DOHH2 (cell line): ENCODE measurements around the gene MS4A1.

Experiments used
- H3F3A ChIP-seq: fragments of 200-600 bp; sonication (generic), shearing (Covaris generic); 2 replicates; pipeline ENCODE4 v1.6.0; 2016; ENCODE audit warnings: antibody characterized with exemption, mild to moderate bottlenecking; ENCODE audit not compliant: control insufficient read depth, insufficient read depth
- H3K27ac ChIP-seq: fragments of 200-600 bp; sonication (generic); 2 replicates; pipeline ENCODE4 v1.5.1; 2014; ENCODE audit warnings: low read depth, mild to moderate bottlenecking, low read length, moderate library complexity
- H3K27me3 ChIP-seq: fragments of 200-600 bp; sonication (generic); 2 replicates; pipeline ENCODE4 v1.6.1; 2014; ENCODE audit warnings: mild to moderate bottlenecking, low read length, mixed read lengths; ENCODE audit not compliant: control insufficient read depth
- H3K36me3 ChIP-seq: fragments of 200-600 bp; sonication (generic); 2 replicates; pipeline ENCODE4 v1.6.1; 2014; ENCODE audit warnings: mild to moderate bottlenecking, low read length, moderate library complexity, mixed read lengths; ENCODE audit not compliant: control insufficient read depth
- H3K4me1 ChIP-seq: fragments of 200-600 bp; sonication (generic); 2 replicates; pipeline ENCODE4 v1.6.1; 2014; ENCODE audit warnings: mild to moderate bottlenecking, low read length, mixed read lengths; ENCODE audit not compliant: control insufficient read depth
- H3K4me2 ChIP-seq: fragments of 200-600 bp; sonication (generic); 2 replicates; pipeline ENCODE4 v1.6.0; 2014; ENCODE audit warnings: mild to moderate bottlenecking, low read length, moderate library complexity
- H3K4me3 ChIP-seq: fragments of 200-600 bp; sonication (generic); 2 replicates; pipeline ENCODE4 v1.5.1; 2014; ENCODE audit warnings: mild to moderate bottlenecking, low read length, mixed read lengths
- H3K79me2 ChIP-seq: fragments of 200-600 bp; sonication (generic); 2 replicates; pipeline ENCODE4 v1.6.1; 2014; ENCODE audit warnings: mild to moderate bottlenecking, low read length, mixed read lengths; ENCODE audit not compliant: control insufficient read depth
- H3K9me2 ChIP-seq: fragments of 200-600 bp; sonication (generic); replicated peaks from 2 replicates; pipeline ENCODE4 v1.6.1; 2014; ENCODE audit warnings: mild to moderate bottlenecking, low read length, mixed read lengths; ENCODE audit not compliant: control insufficient read depth
- H3K9me3 ChIP-seq: fragments of 200-600 bp; sonication (generic); 2 replicates; pipeline ENCODE4 v1.6.1; 2014; ENCODE audit warnings: antibody characterized with exemption, low read length, mixed read lengths; ENCODE audit not compliant: control insufficient read depth, insufficient read depth
- H4K20me1 ChIP-seq: fragments of 200-600 bp; sonication (generic); 2 replicates; pipeline ENCODE4 v1.6.0; 2014; ENCODE audit warnings: low read depth, mild to moderate bottlenecking, antibody characterized with exemption, low read length, moderate library complexity; ENCODE audit not compliant: control insufficient read depth, insufficient read depth
- EZH2phosphoT487 ChIP-seq: fragments of 200-600 bp; sonication (generic); IDR thresholded peaks from 2 replicates; pipeline ENCODE4 v1.6.1; 2017; ENCODE audit warnings: borderline replicate concordance, mild to moderate bottlenecking, antibody characterized with exemption, low read length, moderate library complexity, mixed read lengths
- TF ChIP-seq, protein P1 (sequence below): fragments of 200-600 bp; sonication (generic); IDR thresholded peaks from one replicate; pipeline ENCODE4 v1.5.1; 2014; ENCODE audit warnings: antibody characterized with exemption, mild to moderate bottlenecking, low read depth, low read length; ENCODE audit not compliant: poor library complexity, severe bottlenecking

The MS4A1 gene

GRCh38 chr11:60457576-60457975 is 1.9 kb downstream of the MS4A1 start:
- H3K4me2 ChIP-seq, result peak overlapping the region; percentile 93
- no peaks in the 10 kb centered on the region for H3K27me3 ChIP-seq
- peaks cover 79% of the 10 kb centered on the region for H3K4me1 ChIP-seq
- peak overlapping the region; percentile 81 for H3K4me3 ChIP-seq
- peaks cover 4% of the 10 kb centered on the region; the same call in 1 of the 2 replicates for H3K9me3 ChIP-seq
- peaks cover 31% of the 10 kb centered on the region for H3F3A ChIP-seq
- peak overlapping the region; percentile 98 for H3K27ac ChIP-seq
- TF ChIP-seq, protein P1, sequence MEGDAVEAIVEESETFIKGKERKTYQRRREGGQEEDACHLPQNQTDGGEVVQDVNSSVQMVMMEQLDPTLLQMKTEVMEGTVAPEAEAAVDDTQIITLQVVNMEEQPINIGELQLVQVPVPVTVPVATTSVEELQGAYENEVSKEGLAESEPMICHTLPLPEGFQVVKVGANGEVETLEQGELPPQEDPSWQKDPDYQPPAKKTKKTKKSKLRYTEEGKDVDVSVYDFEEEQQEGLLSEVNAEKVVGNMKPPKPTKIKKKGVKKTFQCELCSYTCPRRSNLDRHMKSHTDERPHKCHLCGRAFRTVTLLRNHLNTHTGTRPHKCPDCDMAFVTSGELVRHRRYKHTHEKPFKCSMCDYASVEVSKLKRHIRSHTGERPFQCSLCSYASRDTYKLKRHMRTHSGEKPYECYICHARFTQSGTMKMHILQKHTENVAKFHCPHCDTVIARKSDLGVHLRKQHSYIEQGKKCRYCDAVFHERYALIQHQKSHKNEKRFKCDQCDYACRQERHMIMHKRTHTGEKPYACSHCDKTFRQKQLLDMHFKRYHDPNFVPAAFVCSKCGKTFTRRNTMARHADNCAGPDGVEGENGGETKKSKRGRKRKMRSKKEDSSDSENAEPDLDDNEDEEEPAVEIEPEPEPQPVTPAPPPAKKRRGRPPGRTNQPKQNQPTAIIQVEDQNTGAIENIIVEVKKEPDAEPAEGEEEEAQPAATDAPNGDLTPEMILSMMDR, result no peak
- TF ChIP-seq EZH2phosphoT487, result no peak
- H4K20me1 ChIP-seq, result peaks cover 12% of the 10 kb centered on the region; the same call in 1 of the 2 replicates
- peaks cover 87% of the 10 kb centered on the region for H3K36me3 ChIP-seq
- peaks cover 82% of the 10 kb centered on the region for H3K79me2 ChIP-seq
- no peaks in the 10 kb centered on the region for H3K9me2 ChIP-seq

DNA sequence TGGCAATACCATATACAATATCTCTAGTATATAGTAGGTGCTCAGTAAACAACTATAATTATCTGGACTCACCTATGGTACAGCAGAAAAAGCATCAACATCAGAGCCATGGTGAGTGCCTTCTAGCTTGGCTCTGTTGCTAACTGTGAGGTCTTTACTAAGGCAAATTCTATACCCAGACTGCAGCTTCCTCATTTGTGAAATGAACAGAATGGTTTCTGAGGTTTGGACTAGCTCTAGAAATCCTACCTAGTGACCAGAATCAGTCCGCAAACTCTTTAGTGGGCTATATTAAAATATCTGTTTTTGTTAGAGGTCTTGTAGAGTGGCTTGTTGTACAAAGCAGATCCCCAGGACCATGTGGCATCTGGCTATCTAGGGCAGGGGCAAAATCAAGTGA is 3.7 kb downstream of the MS4A1 start:
- Histone ChIP-seq H4K20me1 (peaks cover 12% of the 10 kb centered on the region; the same call in 1 of the 2 replicates), H3K27me3 (no peaks in the 10 kb centered on the region), H3F3A (peaks cover 42% of the 10 kb centered on the region), H3K9me2 (no peaks in the 10 kb centered on the region), H3K4me3 (peak overlapping the region; percentile 81), H3K79me2 (peaks cover 92% of the 10 kb centered on the region), H3K27ac (peak overlapping the region; percentile 98), H3K4me2 (peak overlapping the region; percentile 93), H3K9me3 (no peaks in the 10 kb centered on the region), H3K36me3 (peaks cover 95% of the 10 kb centered on the region), H3K4me1 (peaks cover 61% of the 10 kb centered on the region)
- TF ChIP-seq EZH2phosphoT487, result no peak
- TF ChIP-seq, protein P1, result no peak

GRCh38 chr11:60468829-60469228 is 13.2 kb downstream of the MS4A1 start:
- H3K36me3 ChIP-seq, result peaks cover 85% of the 10 kb centered on the region
- 0 out of 2 replicates have a peak, but pooled peaks cover 5% of the 10 kb centered on the region for H3K79me2 ChIP-seq
- no peaks in the 10 kb centered on the region for H3K9me2 ChIP-seq
- H3K4me1 ChIP-seq, result peaks cover 36% of the 10 kb centered on the region
- H3K4me2 ChIP-seq, result no peak overlapping the region
- H3K27me3 ChIP-seq, result no peaks in the 10 kb centered on the region
- peaks cover 79% of the 10 kb centered on the region for H3F3A ChIP-seq
- no peaks in the 10 kb centered on the region for H4K20me1 ChIP-seq
- no peaks in the 10 kb centered on the region for H3K9me3 ChIP-seq
- H3K27ac ChIP-seq, result peak overlapping the region; percentile 26; the same call in 1 of the 2 replicates
- H3K4me3 ChIP-seq, result no peak overlapping the region
- TF ChIP-seq, protein P1, result no peak
- TF ChIP-seq EZH2phosphoT487, result no peak

- Histone ChIP-seq H3K27ac (peak overlapping the region; percentile 29), H3K27me3 (no peaks in the 10 kb centered on the region), H3K4me3 (no peak overlapping the region), H3K9me3 (no peaks in the 10 kb centered on the region), H3F3A (peaks cover 71% of the 10 kb centered on the region), H4K20me1 (no peaks in the 10 kb centered on the region), H3K79me2 (no peaks in the 10 kb centered on the region), H3K9me2 (no peaks in the 10 kb centered on the region), H3K4me1 (peaks cover 36% of the 10 kb centered on the region), H3K36me3 (peaks cover 76% of the 10 kb centered on the region), H3K4me2 (no peak overlapping the region)
- TF ChIP-seq, protein P1, result peak; percentile 48
- TF ChIP-seq EZH2phosphoT487, result no peak
These were observed 14.1 kb downstream of the MS4A1 start for GRCh38 chr11:60469723-60470122.
